Measurements from ENCODE around the gene RPLP2.

GRCh38 chr11:838441-839279 is 28.9 kb downstream of the RPLP2 start:
- TF ChIP-seq, protein P1, sequence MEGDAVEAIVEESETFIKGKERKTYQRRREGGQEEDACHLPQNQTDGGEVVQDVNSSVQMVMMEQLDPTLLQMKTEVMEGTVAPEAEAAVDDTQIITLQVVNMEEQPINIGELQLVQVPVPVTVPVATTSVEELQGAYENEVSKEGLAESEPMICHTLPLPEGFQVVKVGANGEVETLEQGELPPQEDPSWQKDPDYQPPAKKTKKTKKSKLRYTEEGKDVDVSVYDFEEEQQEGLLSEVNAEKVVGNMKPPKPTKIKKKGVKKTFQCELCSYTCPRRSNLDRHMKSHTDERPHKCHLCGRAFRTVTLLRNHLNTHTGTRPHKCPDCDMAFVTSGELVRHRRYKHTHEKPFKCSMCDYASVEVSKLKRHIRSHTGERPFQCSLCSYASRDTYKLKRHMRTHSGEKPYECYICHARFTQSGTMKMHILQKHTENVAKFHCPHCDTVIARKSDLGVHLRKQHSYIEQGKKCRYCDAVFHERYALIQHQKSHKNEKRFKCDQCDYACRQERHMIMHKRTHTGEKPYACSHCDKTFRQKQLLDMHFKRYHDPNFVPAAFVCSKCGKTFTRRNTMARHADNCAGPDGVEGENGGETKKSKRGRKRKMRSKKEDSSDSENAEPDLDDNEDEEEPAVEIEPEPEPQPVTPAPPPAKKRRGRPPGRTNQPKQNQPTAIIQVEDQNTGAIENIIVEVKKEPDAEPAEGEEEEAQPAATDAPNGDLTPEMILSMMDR (IDR thresholded peaks at IDR 0.05): peak; percentile 27; the same call in 1 of the 2 replicates
- no peak for TF ChIP-seq FOXJ3 (CRISPR knock-in tag; IDR thresholded peaks at IDR 0.05; ENCODE audit: borderline replicate concordance)
- TF ChIP-seq ETV6 (CRISPR knock-in tag; IDR thresholded peaks at IDR 0.05): peak; percentile 17; the same call in 1 of the 2 replicates
